ENCODE data around the gene PARP3. TPM values are rescaled to one million over a fixed set of nuclear protein-coding genes. Genes with fewer than 3 reads are reported as not detected.

The PARP3 gene
- total RNA-seq, 1 experiment from 2014 or later = 17.5 TPM

GRCh38 chr3:51955175-51955892, 13.2 kb downstream of the PARP3 start, which contains the start of gene GPR62:
Gene GPR62, plus strand, starts transcription at chr3:51955381. Its CDS starts 272 bp downstream, at chr3:51955653.
- BruUV-seq (replicated peaks) = no TSS peak
- ChIA-PET RAD21 (ENCODE audit: low non-redundant PET in 1 of 2, low total read pairs in 2 of 2, uncharacterized antibody in 2 of 2, unreplicated experiment in 2 of 2) (no interaction called here), POLR2A (no interaction called here), CTCF (no interaction called here)
- H3K27ac ChIP-seq (ENCODE audit: low read depth, low read length) = no peak within 1 kb of the TSS
- no peaks in the 10 kb centered on the region for H3K27me3 ChIP-seq (ENCODE audit: insufficient read depth, low read length)
- no peaks in the 10 kb centered on the region for H3K79me2 ChIP-seq (ENCODE audit: insufficient read depth, low read length)
- H2AFZ ChIP-seq (ENCODE audit: low read depth, low read length, poor library complexity, severe bottlenecking) = no peak within 1 kb of the TSS
- H3K36me3 ChIP-seq (ENCODE audit: control insufficient read depth in 1 of 2, insufficient read depth in 2 of 2, low read length in 2 of 2) = 0 out of 4 replicates have a peak, but pooled peaks cover 0 to 3% of the 10 kb centered on the region in 2 experiments
- H3K4me2 ChIP-seq (ENCODE audit: low read length) = no peak within 1 kb of the TSS
- H3K9ac ChIP-seq (ENCODE audit: low read length) = no peak within 1 kb of the TSS
- no peaks in the 10 kb centered on the region for H3K9me3 ChIP-seq (ENCODE audit: control insufficient read depth in 1 of 2, insufficient read depth in 1 of 2, low read depth in 1 of 2, low read length in 2 of 2)
- TF ChIP-seq SIN3A (IDR thresholded peaks at IDR 0.05; ENCODE audit: low read depth) = no peak
- TF ChIP-seq TCF7L2 (IDR thresholded peaks at IDR 0.05; ENCODE audit: borderline replicate concordance, extremely low read depth, insufficient read depth, insufficient read length) = no peak
- no peak for TF ChIP-seq EGR1 (IDR thresholded peaks at IDR 0.05; ENCODE audit: low read depth)
- TF ChIP-seq RAD21 (IDR thresholded peaks at IDR 0.05; ENCODE audit: low read depth) = no peak
- DNase-seq (ENCODE audit: low read depth, low spot score) (no peak), ATAC-seq (peak; percentile 31)
- intact Hi-C loops (cut with micrococcal nuclease) = no loop called here
- H3K9me2 ChIP-seq (ENCODE audit: insufficient read depth) = no peaks in the 10 kb centered on the region
- no peak within 1 kb of the TSS for H3K4me3 ChIP-seq (replicated peaks in 1 of 2; ENCODE audit: low read depth in 1 of 2, low read length in 2 of 2)
- H4K20me1 ChIP-seq (ENCODE audit: insufficient read depth) = no peaks in the 10 kb centered on the region
- no peaks in the 10 kb centered on the region for H3K4me1 ChIP-seq (ENCODE audit: control insufficient read depth in 1 of 2, insufficient read depth in 2 of 2, low read length in 2 of 2)

DNA sequence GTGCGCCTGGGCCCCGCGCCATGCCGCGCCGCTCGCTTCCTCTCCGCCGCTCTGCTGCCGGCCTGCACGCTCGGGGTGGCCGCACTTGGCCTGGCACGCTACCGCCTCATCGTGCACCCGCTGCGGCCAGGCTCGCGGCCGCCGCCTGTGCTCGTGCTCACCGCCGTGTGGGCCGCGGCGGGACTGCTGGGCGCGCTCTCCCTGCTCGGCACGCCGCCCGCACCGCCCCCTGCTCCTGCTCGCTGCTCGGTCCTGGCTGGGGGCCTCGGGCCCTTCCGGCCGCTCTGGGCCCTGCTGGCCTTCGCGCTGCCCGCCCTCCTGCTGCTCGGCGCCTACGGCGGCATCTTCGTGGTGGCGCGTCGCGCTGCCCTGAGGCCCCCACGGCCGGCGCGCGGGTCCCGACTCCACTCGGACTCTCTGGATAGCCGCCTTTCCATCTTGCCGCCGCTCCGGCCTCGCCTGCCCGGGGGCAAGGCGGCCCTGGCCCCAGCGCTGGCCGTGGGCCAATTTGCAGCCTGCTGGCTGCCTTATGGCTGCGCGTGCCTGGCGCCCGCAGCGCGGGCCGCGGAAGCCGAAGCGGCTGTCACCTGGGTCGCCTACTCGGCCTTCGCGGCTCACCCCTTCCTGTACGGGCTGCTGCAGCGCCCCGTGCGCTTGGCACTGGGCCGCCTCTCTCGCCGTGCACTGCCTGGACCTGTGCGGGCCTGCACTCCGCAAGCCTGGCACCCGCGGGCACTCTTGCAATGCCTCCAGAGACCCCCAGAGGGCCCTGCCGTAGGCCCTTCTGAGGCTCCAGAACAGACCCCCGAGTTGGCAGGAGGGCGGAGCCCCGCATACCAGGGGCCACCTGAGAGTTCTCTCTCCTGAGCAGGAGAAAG, 14.0 kb downstream of the PARP3 start:
- Histone ChIP-seq H3K9me3 (ENCODE audit: control insufficient read depth in 1 of 2, insufficient read depth in 1 of 2, low read depth in 1 of 2, low read length in 2 of 2) (no peaks in the 10 kb centered on the region), H3K4me2 (ENCODE audit: low read length) (no peak overlapping the region), H3K79me2 (ENCODE audit: insufficient read depth, low read length) (no peaks in the 10 kb centered on the region), H3K27me3 (ENCODE audit: insufficient read depth, low read length) (no peaks in the 10 kb centered on the region), H3K36me3 (ENCODE audit: control insufficient read depth in 1 of 2, insufficient read depth in 2 of 2, low read length in 2 of 2) (0 out of 4 replicates have a peak, but pooled peaks cover 0 to 3% of the 10 kb centered on the region in 2 experiments), H3K4me3 (replicated peaks in 1 of 2; ENCODE audit: low read depth in 1 of 2, low read length in 2 of 2) (no peak overlapping the region), H3K9me2 (ENCODE audit: insufficient read depth) (no peaks in the 10 kb centered on the region), H3K9ac (ENCODE audit: low read length) (no peak overlapping the region), H2AFZ (ENCODE audit: low read depth, low read length, poor library complexity, severe bottlenecking) (no peak overlapping the region), H4K20me1 (ENCODE audit: insufficient read depth) (no peaks in the 10 kb centered on the region), H3K27ac (ENCODE audit: low read depth, low read length) (no peak overlapping the region), H3K4me1 (ENCODE audit: control insufficient read depth in 1 of 2, insufficient read depth in 2 of 2, low read length in 2 of 2) (no peaks in the 10 kb centered on the region)
- CTCF ChIA-PET = no interaction called here
- POLR2A ChIA-PET = no interaction called here
- RAD21 ChIA-PET (ENCODE audit: low non-redundant PET in 1 of 2, low total read pairs in 2 of 2, uncharacterized antibody in 2 of 2, unreplicated experiment in 2 of 2) = no interaction called here
- no TSS peak for BruUV-seq (replicated peaks)
- ATAC-seq (peak; percentile 54; the same call in 1 of the 2 replicates), DNase-seq (ENCODE audit: low read depth, low spot score) (no peak)
- intact Hi-C loops (cut with micrococcal nuclease) = no loop called here
- TF ChIP-seq CTCF (IDR thresholded peaks at IDR 0.05 in 2 of 3, conservative IDR thresholded peaks at IDR 0.05 in 1 of 3; ENCODE audit: borderline replicate concordance in 1 of 3, insufficient read depth in 1 of 3, low read depth in 2 of 3, low read length in 2 of 3) (peak in 2 of 3 experiments; percentile 32 to 34; a peak in 4 of 6 replicates), RAD21 (IDR thresholded peaks at IDR 0.05; ENCODE audit: low read depth) (no peak)
